Kidney capillary endothelial cell (primary cell): ENCODE data around the gene SCCPDH.
A peak's percentile ranks its signal among the peaks of the same experiment; 100 is the strongest.
"Not testable (repeated sequence)": the region's sequence is repeated elsewhere in the genome, so short reads cannot be mapped to it uniquely, and the experiment has no call there.

Experiments used
- DNase-seq: peaks from one replicate; pipeline ENCODE4 v3.0.0-alpha.2; 2018; ENCODE audit warnings: low spot score

The SCCPDH gene

GRCh38 chr1:246708166-246708565 is 16.0 kb upstream of the SCCPDH start:
- DNase-seq, result no peak

- DNase-seq, result no peak
Measured at GRCh38 chr1:246709196-246709595, 15.0 kb upstream of the SCCPDH start.

- DNase-seq, result no peak
Measured at GRCh38 chr1:246709835-246710234, 14.4 kb upstream of the SCCPDH start.

- DNase-seq, result no peak
Measured at GRCh38 chr1:246711548-246712003, 12.6 kb upstream of the SCCPDH start.

GRCh38 chr1:246712428-246712827 is 11.8 kb upstream of the SCCPDH start:
- not testable (repeated sequence) for DNase-seq

GRCh38 chr1:246719361-246719760 is 4.8 kb upstream of the SCCPDH start:
- DNase-seq, result not testable (repeated sequence)

GRCh38 chr1:246720814-246721213 is 3.4 kb upstream of the SCCPDH start:
- not testable (repeated sequence) for DNase-seq

GRCh38 chr1:246722720-246723119 is 1.5 kb upstream of the SCCPDH start:
- no peak for DNase-seq

- DNase-seq, result no peak
Measured at GRCh38 chr1:246724731-246725095, 504 bp downstream of the SCCPDH start.

GRCh38 chr1:246725191-246725590 is 982 bp downstream of the SCCPDH start:
- DNase-seq, result no peak

GRCh38 chr1:246726255-246726679 is 2.1 kb downstream of the SCCPDH start:
- DNase-seq, result no peak

GRCh38 chr1:246726881-246727280 is 2.7 kb downstream of the SCCPDH start:
- no peak for DNase-seq

GRCh38 chr1:246727594-246727993 is 3.4 kb downstream of the SCCPDH start:
- no peak for DNase-seq

GRCh38 chr1:246728311-246728710 is 4.1 kb downstream of the SCCPDH start:
- DNase-seq, result no peak

GRCh38 chr1:246729040-246729439 is 4.8 kb downstream of the SCCPDH start:
- not testable (repeated sequence) for DNase-seq

- no peak for DNase-seq
Measured at GRCh38 chr1:246730839-246731238, 6.6 kb downstream of the SCCPDH start.

GRCh38 chr1:246731873-246732272 is 7.7 kb downstream of the SCCPDH start:
- not testable (repeated sequence) for DNase-seq

GRCh38 chr1:246733704-246734103 is 9.5 kb downstream of the SCCPDH start:
- DNase-seq, result peak; percentile 23

GRCh38 chr1:246734866-246735265 is 10.7 kb downstream of the SCCPDH start:
- DNase-seq, result peak; percentile 83

- DNase-seq, result no peak
Measured at GRCh38 chr1:246735735-246736134, 11.5 kb downstream of the SCCPDH start.

GRCh38 chr1:246742396-246742795 is 18.2 kb downstream of the SCCPDH start:
- DNase-seq, result no peak

- not testable (repeated sequence) for DNase-seq
Measured at GRCh38 chr1:246746155-246746554, 21.9 kb downstream of the SCCPDH start.

GRCh38 chr1:246748006-246748405 is 23.8 kb downstream of the SCCPDH start:
- no peak for DNase-seq

GRCh38 chr1:246748867-246749266 is 24.7 kb downstream of the SCCPDH start:
- DNase-seq, result no peak

GRCh38 chr1:246750752-246751151 is 26.5 kb downstream of the SCCPDH start:
- DNase-seq, result no peak
